ENCODE results near the gene FRK.

FRK gene

DNA sequence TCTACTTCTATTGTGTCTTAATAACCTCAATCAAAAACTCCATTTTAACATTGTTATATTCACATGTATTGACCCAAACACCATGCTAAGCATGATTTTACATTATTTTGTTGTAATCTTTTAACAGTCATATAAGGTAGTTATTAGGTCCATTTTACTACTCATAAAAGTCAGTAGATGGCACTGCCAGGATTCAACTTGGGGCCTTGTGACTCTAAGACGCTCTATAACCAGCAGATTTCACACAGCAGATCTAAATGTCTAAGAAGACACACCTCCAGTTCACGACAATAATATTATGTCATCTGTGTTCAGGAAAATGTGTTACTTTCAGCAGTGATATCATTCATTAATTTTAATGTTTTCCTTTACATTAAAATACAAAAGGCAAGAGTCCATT is 88.0 kb downstream of the FRK start (continued):
- TF ChIP-seq ZNF311 (tag by site-specific recombination; IDR thresholded peaks at IDR 0.05; ENCODE audit: borderline replicate concordance) = no peak

DNA sequence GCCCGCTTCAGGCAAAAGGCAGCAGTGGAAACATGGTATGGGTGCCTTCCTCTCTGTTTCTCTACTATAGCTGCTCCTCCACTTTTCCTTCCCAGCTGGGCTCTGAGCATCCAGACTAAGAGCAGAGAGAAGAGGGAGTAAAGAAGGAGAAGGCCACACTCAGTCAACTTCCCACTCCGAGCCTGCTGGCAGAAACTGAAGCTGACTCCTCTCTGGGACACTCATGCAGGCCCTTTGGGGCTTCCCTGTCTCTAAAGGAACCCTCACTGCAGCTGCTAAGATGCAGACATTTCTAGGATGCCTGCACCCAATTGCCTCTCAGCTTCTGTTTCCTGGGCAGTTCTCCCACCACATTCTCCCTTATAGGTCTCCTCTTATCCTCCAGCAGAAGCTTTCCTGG is 88.9 kb downstream of the FRK start:
- ChIA-PET CTCF (no interaction called here), POLR2A (no interaction called here)
- no peaks in the 10 kb centered on the region for H3K4me1 ChIP-seq (ENCODE audit: control insufficient read depth, insufficient read depth, low read length)
- no peak for TF ChIP-seq KLF16 (tag by site-specific recombination; IDR thresholded peaks at IDR 0.05)
- TF ChIP-seq ZNF223 (tag by site-specific recombination; IDR thresholded peaks at IDR 0.05) = no peak
- TF ChIP-seq ZNF266 (tag by site-specific recombination; IDR thresholded peaks at IDR 0.05; ENCODE audit: low read depth) = no peak
- TF ChIP-seq, protein P1, sequence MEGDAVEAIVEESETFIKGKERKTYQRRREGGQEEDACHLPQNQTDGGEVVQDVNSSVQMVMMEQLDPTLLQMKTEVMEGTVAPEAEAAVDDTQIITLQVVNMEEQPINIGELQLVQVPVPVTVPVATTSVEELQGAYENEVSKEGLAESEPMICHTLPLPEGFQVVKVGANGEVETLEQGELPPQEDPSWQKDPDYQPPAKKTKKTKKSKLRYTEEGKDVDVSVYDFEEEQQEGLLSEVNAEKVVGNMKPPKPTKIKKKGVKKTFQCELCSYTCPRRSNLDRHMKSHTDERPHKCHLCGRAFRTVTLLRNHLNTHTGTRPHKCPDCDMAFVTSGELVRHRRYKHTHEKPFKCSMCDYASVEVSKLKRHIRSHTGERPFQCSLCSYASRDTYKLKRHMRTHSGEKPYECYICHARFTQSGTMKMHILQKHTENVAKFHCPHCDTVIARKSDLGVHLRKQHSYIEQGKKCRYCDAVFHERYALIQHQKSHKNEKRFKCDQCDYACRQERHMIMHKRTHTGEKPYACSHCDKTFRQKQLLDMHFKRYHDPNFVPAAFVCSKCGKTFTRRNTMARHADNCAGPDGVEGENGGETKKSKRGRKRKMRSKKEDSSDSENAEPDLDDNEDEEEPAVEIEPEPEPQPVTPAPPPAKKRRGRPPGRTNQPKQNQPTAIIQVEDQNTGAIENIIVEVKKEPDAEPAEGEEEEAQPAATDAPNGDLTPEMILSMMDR (tag by site-specific recombination; IDR thresholded peaks at IDR 0.05) = no peak
- no peak for TF ChIP-seq KLF8 (tag by site-specific recombination; IDR thresholded peaks at IDR 0.05)
- TF ChIP-seq ZNF792 (tag by site-specific recombination; IDR thresholded peaks at IDR 0.05) = no peak
- no peak for TF ChIP-seq ZNF114 (tag by site-specific recombination; IDR thresholded peaks at IDR 0.05)
- no peak for TF ChIP-seq ZNF121 (tag by site-specific recombination; IDR thresholded peaks at IDR 0.05)
- no peak for TF ChIP-seq ZNF366 (tag by site-specific recombination; conservative IDR thresholded peaks at IDR 0.05)
- TF ChIP-seq, protein P2, sequence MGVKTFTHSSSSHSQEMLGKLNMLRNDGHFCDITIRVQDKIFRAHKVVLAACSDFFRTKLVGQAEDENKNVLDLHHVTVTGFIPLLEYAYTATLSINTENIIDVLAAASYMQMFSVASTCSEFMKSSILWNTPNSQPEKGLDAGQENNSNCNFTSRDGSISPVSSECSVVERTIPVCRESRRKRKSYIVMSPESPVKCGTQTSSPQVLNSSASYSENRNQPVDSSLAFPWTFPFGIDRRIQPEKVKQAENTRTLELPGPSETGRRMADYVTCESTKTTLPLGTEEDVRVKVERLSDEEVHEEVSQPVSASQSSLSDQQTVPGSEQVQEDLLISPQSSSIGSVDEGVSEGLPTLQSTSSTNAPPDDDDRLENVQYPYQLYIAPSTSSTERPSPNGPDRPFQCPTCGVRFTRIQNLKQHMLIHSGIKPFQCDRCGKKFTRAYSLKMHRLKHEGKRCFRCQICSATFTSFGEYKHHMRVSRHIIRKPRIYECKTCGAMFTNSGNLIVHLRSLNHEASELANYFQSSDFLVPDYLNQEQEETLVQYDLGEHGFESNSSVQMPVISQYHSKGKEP (tag by site-specific recombination; IDR thresholded peaks at IDR 0.05) = no peak
- TF ChIP-seq, protein P3, sequence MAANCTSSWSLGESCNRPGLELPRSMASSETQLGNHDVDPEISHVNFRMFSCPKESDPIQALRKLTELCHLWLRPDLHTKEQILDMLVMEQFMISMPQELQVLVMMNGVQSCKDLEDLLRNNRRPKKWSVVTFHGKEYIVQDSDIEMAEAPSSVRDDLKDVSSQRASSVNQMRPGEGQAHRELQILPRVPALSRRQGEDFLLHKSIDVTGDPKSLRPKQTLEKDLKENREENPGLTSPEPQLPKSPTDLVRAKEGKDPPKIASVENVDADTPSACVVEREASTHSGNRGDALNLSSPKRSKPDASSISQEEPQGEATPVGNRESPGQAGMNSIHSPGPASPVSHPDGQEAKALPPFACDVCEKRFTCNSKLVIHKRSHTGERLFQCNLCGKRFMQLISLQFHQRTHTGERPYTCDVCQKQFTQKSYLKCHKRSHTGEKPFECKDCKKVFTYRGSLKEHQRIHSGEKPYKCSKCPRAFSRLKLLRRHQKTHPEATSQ (tag by site-specific recombination; IDR thresholded peaks at IDR 0.05) = no peak
- H3K27ac ChIP-seq (ENCODE audit: extremely low read depth, low read depth, low read length) = no peak overlapping the region
- no peaks in the 10 kb centered on the region for H3K9me3 ChIP-seq (ENCODE audit: control insufficient read depth, insufficient read depth, low read depth, low read length)
- H3K36me3 ChIP-seq (ENCODE audit: control insufficient read depth in 2 of 2, insufficient read depth in 1 of 2, low read length in 2 of 2) = peaks cover 0 to 3% of the 10 kb centered on the region in 2 experiments; a peak in 1 of 3 replicates
- H3K4me3 ChIP-seq (ENCODE audit: low read depth, low read length) = no peak overlapping the region

DNA sequence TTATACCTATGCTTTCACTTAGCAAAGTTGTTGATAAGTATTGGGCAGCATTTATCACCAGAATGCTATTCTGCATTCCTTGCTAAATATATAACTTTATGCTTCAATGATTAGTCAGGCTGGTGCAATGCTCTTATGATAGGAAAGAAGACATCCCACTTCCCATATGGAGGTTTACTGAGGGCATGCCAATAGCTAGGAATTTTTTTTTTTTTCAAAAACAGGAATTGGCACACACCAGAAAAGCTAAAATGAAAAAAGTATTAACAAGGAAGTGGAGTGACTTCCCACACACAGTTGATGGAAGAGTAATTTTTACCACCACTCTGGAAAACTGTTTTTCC is 90.8 kb downstream of the FRK start:
- Histone ChIP-seq H3K27ac (ENCODE audit: extremely low read depth, low read depth, low read length) (no peak overlapping the region), H3K9me3 (ENCODE audit: control insufficient read depth, insufficient read depth, low read depth, low read length) (no peaks in the 10 kb centered on the region), H3K36me3 (ENCODE audit: control insufficient read depth in 2 of 2, insufficient read depth in 1 of 2, low read length in 2 of 2) (peaks cover 0 to 3% of the 10 kb centered on the region in 2 experiments; a peak in 1 of 3 replicates), H3K4me1 (ENCODE audit: control insufficient read depth, insufficient read depth, low read length) (no peaks in the 10 kb centered on the region), H3K4me3 (ENCODE audit: low read depth, low read length) (no peak overlapping the region)
- CTCF ChIA-PET = interaction anchor here (0.8 kb wide), 1 partner anchor 142 kb away, joined by 3 read pairs; no protein-coding TSS in a partner anchor
- TF ChIP-seq ZBTB17 (tag by site-specific recombination; IDR thresholded peaks at IDR 0.05) = no peak
- TF ChIP-seq ZNF658 (tag by site-specific recombination; IDR thresholded peaks at IDR 0.05) = no peak
- TF ChIP-seq MZF1 (tag by site-specific recombination; IDR thresholded peaks at IDR 0.05; ENCODE audit: borderline replicate concordance) = no peak
- no peak for TF ChIP-seq ZNF10 (tag by site-specific recombination; IDR thresholded peaks at IDR 0.05)
- no peak for TF ChIP-seq ZNF791 (tag by site-specific recombination; IDR thresholded peaks at IDR 0.05)
- TF ChIP-seq ZNF707 (tag by site-specific recombination; IDR thresholded peaks at IDR 0.05) = no peak
- TF ChIP-seq ZIC2 (tag by site-specific recombination; IDR thresholded peaks at IDR 0.05) = no peak
- TF ChIP-seq, protein P4, sequence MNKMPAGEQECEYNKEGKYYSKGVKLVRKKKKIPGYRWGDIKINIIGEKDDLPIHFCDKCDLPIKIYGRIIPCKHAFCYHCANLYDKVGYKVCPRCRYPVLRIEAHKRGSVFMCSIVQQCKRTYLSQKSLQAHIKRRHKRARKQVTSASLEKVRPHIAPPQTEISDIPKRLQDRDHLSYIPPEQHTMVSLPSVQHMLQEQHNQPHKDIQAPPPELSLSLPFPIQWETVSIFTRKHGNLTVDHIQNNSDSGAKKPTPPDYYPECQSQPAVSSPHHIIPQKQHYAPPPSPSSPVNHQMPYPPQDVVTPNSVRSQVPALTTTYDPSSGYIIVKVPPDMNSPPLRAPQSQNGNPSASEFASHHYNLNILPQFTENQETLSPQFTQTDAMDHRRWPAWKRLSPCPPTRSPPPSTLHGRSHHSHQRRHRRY (tag by site-specific recombination; IDR thresholded peaks at IDR 0.05) = no peak
- TF ChIP-seq, protein P5, sequence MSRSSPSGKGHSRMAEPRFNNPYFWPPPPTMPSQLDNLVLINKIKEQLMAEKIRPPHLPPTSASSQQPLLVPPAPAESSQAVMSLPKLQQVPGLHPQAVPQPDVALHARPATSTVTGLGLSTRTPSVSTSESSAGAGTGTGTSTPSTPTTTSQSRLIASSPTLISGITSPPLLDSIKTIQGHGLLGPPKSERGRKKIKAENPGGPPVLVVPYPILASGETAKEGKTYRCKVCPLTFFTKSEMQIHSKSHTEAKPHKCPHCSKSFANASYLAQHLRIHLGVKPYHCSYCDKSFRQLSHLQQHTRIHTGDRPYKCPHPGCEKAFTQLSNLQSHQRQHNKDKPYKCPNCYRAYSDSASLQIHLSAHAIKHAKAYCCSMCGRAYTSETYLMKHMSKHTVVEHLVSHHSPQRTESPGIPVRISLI (tag by site-specific recombination; IDR thresholded peaks at IDR 0.05) = no peak
- TF ChIP-seq ZNF548 (tag by site-specific recombination; IDR thresholded peaks at IDR 0.05) = no peak
- TF ChIP-seq ZNF184 (tag by site-specific recombination; IDR thresholded peaks at IDR 0.05) = no peak
- no peak for TF ChIP-seq GLI2 (tag by site-specific recombination; IDR thresholded peaks at IDR 0.05; ENCODE audit: borderline replicate concordance, low read depth)
- TF ChIP-seq, protein P6, sequence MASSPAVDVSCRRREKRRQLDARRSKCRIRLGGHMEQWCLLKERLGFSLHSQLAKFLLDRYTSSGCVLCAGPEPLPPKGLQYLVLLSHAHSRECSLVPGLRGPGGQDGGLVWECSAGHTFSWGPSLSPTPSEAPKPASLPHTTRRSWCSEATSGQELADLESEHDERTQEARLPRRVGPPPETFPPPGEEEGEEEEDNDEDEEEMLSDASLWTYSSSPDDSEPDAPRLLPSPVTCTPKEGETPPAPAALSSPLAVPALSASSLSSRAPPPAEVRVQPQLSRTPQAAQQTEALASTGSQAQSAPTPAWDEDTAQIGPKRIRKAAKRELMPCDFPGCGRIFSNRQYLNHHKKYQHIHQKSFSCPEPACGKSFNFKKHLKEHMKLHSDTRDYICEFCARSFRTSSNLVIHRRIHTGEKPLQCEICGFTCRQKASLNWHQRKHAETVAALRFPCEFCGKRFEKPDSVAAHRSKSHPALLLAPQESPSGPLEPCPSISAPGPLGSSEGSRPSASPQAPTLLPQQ (tag by site-specific recombination; IDR thresholded peaks at IDR 0.05) = no peak
- POLR2A ChIA-PET = no interaction called here

All from HEK293 (cell line).